ENCODE data around the gene CT45A5.
"Not testable (repeated sequence)": the region's sequence is repeated elsewhere in the genome, so short reads cannot be mapped to it uniquely, and the experiment has no call there.

Gene CT45A5

GRCh38 chrX:135785403-135785802, at the start of gene CT45A5:
CT45A5 (minus strand) TSS chrX:135785503; CDS start chrX:135781729, 3,774 bp downstream.
- not testable (repeated sequence) for H3K4me3 ChIP-seq (ENCODE audit: low read depth, low read length); DNase-seq (ENCODE audit: low read depth)

GRCh38 chrX:135819912-135820311, 34.6 kb upstream of the CT45A5 start, which contains the start of gene CT45A2:
CT45A2 (minus strand) TSS chrX:135820012; CDS start chrX:135816265, 3,747 bp downstream.
- not testable (repeated sequence) for DNase-seq (ENCODE audit: low read depth); H3K4me3 ChIP-seq (ENCODE audit: low read depth, low read length)

GRCh38 chrX:135802687-135803086, 17.4 kb upstream of the CT45A5 start, which contains the start of gene CT45A6:
CT45A6 (minus strand) TSS chrX:135802787; CDS start chrX:135798993, 3,794 bp downstream.
- H3K4me3 ChIP-seq (ENCODE audit: low read depth, low read length); DNase-seq (ENCODE audit: low read depth): not testable (repeated sequence)

- DNase-seq (ENCODE audit: low read depth); H3K4me3 ChIP-seq (ENCODE audit: low read depth, low read length): not testable (repeated sequence)
These were observed 17.2 kb downstream of the CT45A5 start, which contains the start of gene CT45A3 for GRCh38 chrX:135768091-135768490. CT45A3 (minus strand) TSS chrX:135768191; CDS start chrX:135764444, 3,747 bp downstream.

GRCh38 chrX:135744739-135745138, 40.6 kb downstream of the CT45A5 start:
- not testable (repeated sequence) for H3K4me3 ChIP-seq (ENCODE audit: low read depth, low read length); DNase-seq (ENCODE audit: low read depth)

- TF ChIP-seq CTCF (IDR thresholded peaks at IDR 0.05; ENCODE audit: low read depth, low read length) (no peak), MYC (IDR thresholded peaks at IDR 0.05; ENCODE audit: low read depth, low read length) (no peak), MAX (IDR thresholded peaks at IDR 0.05; ENCODE audit: low read depth, low read length) (no peak), POLR2A (IDR thresholded peaks at IDR 0.05; ENCODE audit: extremely low read depth, insufficient read length) (no peak)
- DNase-seq (ENCODE audit: low read depth) = no peak
- no peak overlapping the region for H3K4me3 ChIP-seq (ENCODE audit: low read depth, low read length)
These were observed 44.0 kb downstream of the CT45A5 start for GRCh38 chrX:135741192-135741715.

- TF ChIP-seq CTCF (IDR thresholded peaks at IDR 0.05; ENCODE audit: low read depth, low read length) (peak; percentile 51), POLR2A (IDR thresholded peaks at IDR 0.05; ENCODE audit: extremely low read depth, insufficient read length) (no peak)
- no peak overlapping the region for H3K4me3 ChIP-seq (ENCODE audit: low read depth, low read length)
- DNase-seq (ENCODE audit: low read depth) = peak; percentile 62
These were observed 44.6 kb downstream of the CT45A5 start for GRCh38 chrX:135740681-135741149.

GRCh38 chrX:135737366-135738071, 47.8 kb downstream of the CT45A5 start:
- no peak overlapping the region for H3K4me3 ChIP-seq (ENCODE audit: low read depth, low read length)
- TF ChIP-seq MYC (IDR thresholded peaks at IDR 0.05; ENCODE audit: low read depth, low read length) = no peak
- TF ChIP-seq POLR2A (IDR thresholded peaks at IDR 0.05; ENCODE audit: extremely low read depth, insufficient read length) = no peak
- no peak for TF ChIP-seq CTCF (IDR thresholded peaks at IDR 0.05; ENCODE audit: low read depth, low read length)
- no peak for TF ChIP-seq MAX (IDR thresholded peaks at IDR 0.05; ENCODE audit: low read depth, low read length)
- DNase-seq (ENCODE audit: low read depth) = peak; percentile 37

- not testable (repeated sequence) for DNase-seq (ENCODE audit: low read depth); H3K4me3 ChIP-seq (ENCODE audit: low read depth, low read length)
These were observed 50.6 kb downstream of the CT45A5 start for GRCh38 chrX:135734666-135735065.

Data from NB4 (cell line).